SK-N-MC (cell line): ENCODE measurements around the gene EFTUD2.

Experiments
- DNase-seq: peaks from one replicate; pipeline ENCODE4 v3.0.0-alpha.2; 2011; ENCODE audit warnings: low read depth, low spot score
- H3K27ac ChIP-seq: fragments of 200-600 bp; sonication (generic); 2 replicates; pipeline ENCODE4 v1.5.1; 2016; ENCODE audit warnings: mixed run types
- H3K36me3 ChIP-seq: fragments of 200-600 bp; sonication (generic); 2 replicates; pipeline ENCODE4 v1.6.1; 2017; ENCODE audit warnings: antibody characterized with exemption, low read length, mixed read lengths; ENCODE audit not compliant: insufficient read depth
- H3K4me3 ChIP-seq: fragments of 200-600 bp; sonication (generic); 2 replicates; pipeline ENCODE4 v1.5.1; 2016
- H3K9ac ChIP-seq: fragments of 200-600 bp; sonication (generic); 2 replicates; pipeline ENCODE4 v1.8.0; 2017; ENCODE audit warnings: mixed run types, mixed read lengths; ENCODE audit not compliant: insufficient read length
- H3K9me3 ChIP-seq: fragments of 200-600 bp; sonication (generic); 2 replicates; pipeline ENCODE4 v1.6.1; 2017; ENCODE audit warnings: low read depth, mild to moderate bottlenecking, antibody characterized with exemption, low read length, moderate library complexity, mixed read lengths
- EZH2 ChIP-seq: fragments of 200-600 bp; sonication (generic); IDR thresholded peaks from one replicate; pipeline ENCODE4 v1.6.1; 2017; ENCODE audit warnings: antibody characterized with exemption
- FOXP2 ChIP-seq: optimal IDR thresholded peaks from 2 replicates; pipeline ENCODE3; 2011; ENCODE audit warnings: mild to moderate bottlenecking, moderate library complexity; ENCODE audit not compliant: insufficient read depth; ENCODE audit errors: extremely low read length, control extremely low read depth
- POLR2AphosphoS5 ChIP-seq: IDR thresholded peaks from 2 replicates; pipeline ENCODE4 v1.6.1; 2012; ENCODE audit warnings: mild to moderate bottlenecking, low read depth, low read length, borderline replicate concordance

Gene EFTUD2

DNA sequence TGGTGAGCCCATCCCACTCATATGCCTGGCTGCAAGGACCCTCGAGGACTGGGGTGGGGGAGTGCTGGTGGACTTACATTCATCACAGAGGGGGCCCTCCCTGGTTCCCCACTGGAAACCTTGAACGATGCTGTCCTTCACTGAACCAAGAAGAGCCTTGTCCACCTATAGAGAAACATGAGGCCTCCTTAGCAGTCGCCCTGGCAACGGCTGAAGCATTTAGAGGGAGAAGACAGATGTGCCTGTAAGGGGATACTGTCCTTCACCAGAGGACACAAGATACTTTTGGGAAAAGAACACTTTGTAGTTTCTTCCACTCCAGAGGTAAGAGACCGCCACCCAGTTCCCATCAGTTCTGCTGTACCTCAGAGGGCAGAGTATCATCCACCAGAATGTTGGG is 45.1 kb downstream of the EFTUD2 start:
- no peak overlapping the region for H3K27ac ChIP-seq
- no peak overlapping the region for H3K9ac ChIP-seq
- TF ChIP-seq POLR2AphosphoS5 (no peak), FOXP2 (no peak), EZH2 (no peak)
- H3K36me3 ChIP-seq = peaks cover 89% of the 10 kb centered on the region
- no peak for DNase-seq
- no peaks in the 10 kb centered on the region for H3K9me3 ChIP-seq
- no peak overlapping the region for H3K4me3 ChIP-seq

DNA sequence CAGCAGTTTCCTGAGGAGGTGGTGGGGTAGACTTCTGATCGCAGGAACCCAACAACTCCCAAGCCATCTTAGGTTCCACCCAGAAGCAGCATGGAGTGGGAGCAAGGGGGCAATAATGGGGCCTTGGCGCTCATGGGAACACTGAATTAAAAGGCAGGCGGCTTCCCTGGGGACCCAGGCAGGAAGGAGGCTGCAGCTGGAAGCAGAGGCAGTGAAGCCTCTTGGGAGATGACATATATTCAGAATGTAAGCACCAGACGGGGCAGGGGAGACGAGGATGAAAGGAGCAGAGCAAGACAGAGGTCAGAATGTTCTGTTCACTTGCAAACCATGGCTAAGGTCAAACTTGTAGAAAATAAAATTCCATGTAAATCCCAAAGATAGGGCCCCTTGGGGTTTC is 48.6 kb downstream of the EFTUD2 start:
- H3K4me3 ChIP-seq = no peak overlapping the region
- no peak overlapping the region for H3K9ac ChIP-seq
- H3K27ac ChIP-seq = 0 out of 2 replicates have a peak overlapping the region, but pooled peaks have one; percentile 50
- TF ChIP-seq FOXP2 = no peak
- TF ChIP-seq POLR2AphosphoS5 = no peak
- no peak for TF ChIP-seq EZH2
- no peaks in the 10 kb centered on the region for H3K9me3 ChIP-seq
- H3K36me3 ChIP-seq = peaks cover 56% of the 10 kb centered on the region
- DNase-seq = no peak

DNA sequence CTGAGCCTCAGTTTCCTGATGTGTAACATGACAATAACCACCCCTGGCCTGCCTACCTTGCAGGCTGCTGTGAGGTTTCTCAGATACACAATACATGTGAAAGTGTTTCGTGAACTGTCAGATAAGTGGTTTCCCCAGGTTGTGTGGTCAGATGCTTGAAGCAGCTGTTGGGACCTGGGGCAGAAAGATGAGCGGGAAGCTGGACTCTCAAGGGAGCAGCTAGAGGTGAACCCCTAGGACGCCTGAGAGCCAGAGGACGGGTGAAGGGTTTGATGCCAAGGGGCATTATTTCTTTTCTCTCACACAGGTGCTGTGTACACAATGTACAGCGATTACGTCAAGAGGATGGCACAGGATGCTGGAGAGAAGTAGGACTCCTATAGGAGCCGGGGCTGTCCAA is 49.2 kb downstream of the EFTUD2 start:
- peaks cover 50% of the 10 kb centered on the region for H3K36me3 ChIP-seq
- no peak for TF ChIP-seq POLR2AphosphoS5
- no peak for TF ChIP-seq FOXP2
- TF ChIP-seq EZH2 = no peak
- DNase-seq = no peak
- H3K9me3 ChIP-seq = no peaks in the 10 kb centered on the region
- no peak overlapping the region for H3K4me3 ChIP-seq
- H3K27ac ChIP-seq = 0 out of 2 replicates have a peak overlapping the region, but pooled peaks have one; percentile 50
- no peak overlapping the region for H3K9ac ChIP-seq

DNA sequence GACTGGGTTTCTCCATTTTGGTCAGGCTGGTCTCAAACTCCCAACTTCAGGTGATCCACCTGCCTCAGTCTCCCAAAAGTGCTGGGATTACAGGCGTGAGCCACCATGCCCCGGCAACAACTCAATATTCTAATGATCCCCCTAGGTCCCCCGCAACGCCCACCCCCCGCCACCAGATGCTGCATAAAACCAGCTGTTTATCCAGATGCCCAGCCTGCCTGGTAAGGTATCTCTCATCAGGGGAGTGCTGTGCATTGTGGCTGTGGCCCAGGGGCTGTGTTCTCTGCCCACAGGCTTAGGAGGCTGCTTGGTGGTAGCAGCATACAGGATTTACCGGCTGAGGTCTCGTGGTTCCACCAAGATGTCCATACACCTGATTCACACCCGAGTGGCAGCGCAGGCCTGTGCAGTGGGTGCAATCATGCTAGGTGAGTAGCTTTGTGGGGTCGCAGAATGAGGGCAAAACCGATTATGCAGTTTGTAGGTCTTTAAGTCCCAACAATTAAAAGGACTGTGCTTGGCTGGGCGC is 50.2 kb downstream of the EFTUD2 start:
- TF ChIP-seq EZH2 (no peak), FOXP2 (no peak), POLR2AphosphoS5 (no peak; the same call in 1 of the 2 replicates)
- DNase-seq = no peak
- Histone ChIP-seq H3K9me3 (no peaks in the 10 kb centered on the region), H3K36me3 (peaks cover 40% of the 10 kb centered on the region), H3K4me3 (no peak overlapping the region), H3K27ac (no peak overlapping the region), H3K9ac (no peak overlapping the region)

DNA sequence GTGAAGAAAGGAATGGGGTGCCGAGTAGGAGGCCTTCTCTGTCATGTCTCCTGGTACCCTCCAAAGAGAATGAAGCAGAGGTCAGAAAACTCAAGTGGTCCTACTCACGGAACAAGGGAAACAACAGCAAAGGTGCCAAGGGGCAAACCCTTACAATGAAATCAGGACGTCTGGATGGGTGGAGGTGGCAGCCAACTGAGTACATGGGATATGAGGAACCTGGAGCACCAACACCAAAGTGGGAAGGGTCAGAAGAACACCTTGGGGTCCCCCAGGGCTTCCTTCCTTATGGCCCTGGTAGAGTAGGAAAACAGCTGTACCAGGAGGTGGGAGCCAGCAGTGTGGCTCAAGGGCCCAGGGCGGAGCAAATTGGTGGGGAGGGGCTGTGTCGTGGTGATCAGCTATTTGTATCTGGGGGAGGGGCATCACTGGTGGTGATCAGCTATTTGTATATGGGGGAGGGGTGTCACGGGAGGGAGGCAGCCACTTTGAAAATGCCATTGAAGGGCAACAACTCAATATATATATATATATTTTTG is 50.9 kb downstream of the EFTUD2 start:
- Histone ChIP-seq H3K4me3 (no peak overlapping the region), H3K27ac (no peak overlapping the region), H3K9me3 (no peaks in the 10 kb centered on the region), H3K9ac (no peak overlapping the region), H3K36me3 (peaks cover 33% of the 10 kb centered on the region)
- TF ChIP-seq EZH2 (no peak), FOXP2 (no peak), POLR2AphosphoS5 (no peak)
- DNase-seq = no peak

DNA sequence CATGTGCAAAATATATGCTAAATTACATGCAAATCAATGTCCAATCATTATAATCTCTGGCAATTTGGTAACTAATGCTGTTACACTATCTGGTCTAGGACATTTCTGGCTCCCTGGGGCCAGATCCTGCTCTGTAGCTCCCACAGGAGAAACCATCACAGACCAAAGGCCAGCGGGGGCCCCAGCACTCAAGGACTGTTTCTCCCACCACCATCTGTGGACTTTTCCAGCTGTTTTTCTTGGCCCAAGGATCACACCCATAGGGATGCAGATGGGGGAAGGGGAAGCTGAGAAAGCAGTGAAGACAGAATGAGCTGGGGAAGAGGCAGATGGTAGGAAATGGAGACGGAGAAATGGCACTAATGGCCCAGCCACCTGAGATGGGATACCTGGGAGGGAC is 51.7 kb downstream of the EFTUD2 start, which contains the start of gene HIGD1B:
HIGD1B (plus strand) TSS at position 298 of the 400 bp plus-strand sequence. CDS start 270 bp downstream, outside the sequence.
- Histone ChIP-seq H3K4me3 (no peak within 1 kb of the TSS), H3K9ac (no peak within 1 kb of the TSS), H3K9me3 (no peaks in the 10 kb centered on the region), H3K27ac (no peak within 1 kb of the TSS), H3K36me3 (peaks cover 26% of the 10 kb centered on the region)
- DNase-seq = no peak
- TF ChIP-seq POLR2AphosphoS5 (no peak), EZH2 (no peak), FOXP2 (no peak)

DNA sequence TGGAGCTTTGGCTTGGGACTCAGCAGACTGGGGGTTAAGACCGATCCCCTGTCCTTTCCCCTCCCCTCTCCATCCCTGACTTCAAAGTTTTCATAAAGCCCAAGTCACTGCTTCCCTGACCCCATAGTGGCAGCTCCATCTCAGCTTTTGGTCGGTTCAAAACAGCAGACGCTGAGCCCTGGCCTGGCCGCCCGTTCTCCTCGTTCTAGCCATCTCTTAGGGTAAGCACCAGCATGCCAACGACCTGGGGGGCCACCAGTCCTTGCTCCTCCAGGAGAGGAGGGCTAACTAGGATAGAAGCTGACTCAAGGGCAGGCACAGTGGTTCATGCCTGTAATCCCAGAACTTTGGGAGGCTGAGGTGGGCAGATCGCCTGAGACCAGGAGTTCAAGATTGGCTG is 53.0 kb downstream of the EFTUD2 start:
- Histone ChIP-seq H3K9me3 (no peaks in the 10 kb centered on the region), H3K36me3 (peaks cover 14% of the 10 kb centered on the region), H3K27ac (no peak overlapping the region), H3K4me3 (no peak overlapping the region), H3K9ac (no peak overlapping the region)
- DNase-seq = no peak
- TF ChIP-seq FOXP2 (no peak), POLR2AphosphoS5 (no peak), EZH2 (no peak)

DNA sequence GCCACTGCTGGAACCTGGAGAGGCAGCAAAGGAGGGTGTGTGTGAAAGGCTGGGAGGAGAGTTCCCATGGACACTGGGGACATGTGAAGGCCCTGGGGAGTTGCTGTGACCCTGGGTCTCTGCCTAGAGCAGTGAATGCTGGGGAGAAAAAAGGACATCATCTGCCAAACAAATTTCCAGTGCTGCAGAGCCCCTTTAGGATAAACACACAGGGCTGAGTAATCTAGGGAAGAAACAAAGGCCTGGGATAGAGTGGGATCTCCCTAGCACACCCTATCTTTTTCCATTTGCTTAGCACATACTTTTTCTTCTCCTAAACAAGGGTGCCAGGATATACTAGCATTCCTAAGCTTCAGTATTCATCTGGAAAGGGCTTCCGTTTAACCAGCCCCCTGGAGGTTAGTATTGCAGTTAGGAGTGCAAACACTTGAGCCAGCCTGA is 54.8 kb downstream of the EFTUD2 start:
- no peak for DNase-seq
- Histone ChIP-seq H3K36me3 (no peaks in the 10 kb centered on the region), H3K9me3 (no peaks in the 10 kb centered on the region), H3K9ac (no peak overlapping the region), H3K27ac (no peak overlapping the region), H3K4me3 (no peak overlapping the region)
- TF ChIP-seq POLR2AphosphoS5 (no peak), EZH2 (no peak), FOXP2 (no peak)
